GM18526 (cell line): ENCODE results near the gene CLIC5.

Source experiments
- POLR2A ChIP-seq: IDR thresholded peaks from 3 replicates; pipeline ENCODE4 v1.6.1; 2011; ENCODE audit not compliant: insufficient read length; ENCODE audit errors: extremely low read depth

Gene CLIC5

DNA sequence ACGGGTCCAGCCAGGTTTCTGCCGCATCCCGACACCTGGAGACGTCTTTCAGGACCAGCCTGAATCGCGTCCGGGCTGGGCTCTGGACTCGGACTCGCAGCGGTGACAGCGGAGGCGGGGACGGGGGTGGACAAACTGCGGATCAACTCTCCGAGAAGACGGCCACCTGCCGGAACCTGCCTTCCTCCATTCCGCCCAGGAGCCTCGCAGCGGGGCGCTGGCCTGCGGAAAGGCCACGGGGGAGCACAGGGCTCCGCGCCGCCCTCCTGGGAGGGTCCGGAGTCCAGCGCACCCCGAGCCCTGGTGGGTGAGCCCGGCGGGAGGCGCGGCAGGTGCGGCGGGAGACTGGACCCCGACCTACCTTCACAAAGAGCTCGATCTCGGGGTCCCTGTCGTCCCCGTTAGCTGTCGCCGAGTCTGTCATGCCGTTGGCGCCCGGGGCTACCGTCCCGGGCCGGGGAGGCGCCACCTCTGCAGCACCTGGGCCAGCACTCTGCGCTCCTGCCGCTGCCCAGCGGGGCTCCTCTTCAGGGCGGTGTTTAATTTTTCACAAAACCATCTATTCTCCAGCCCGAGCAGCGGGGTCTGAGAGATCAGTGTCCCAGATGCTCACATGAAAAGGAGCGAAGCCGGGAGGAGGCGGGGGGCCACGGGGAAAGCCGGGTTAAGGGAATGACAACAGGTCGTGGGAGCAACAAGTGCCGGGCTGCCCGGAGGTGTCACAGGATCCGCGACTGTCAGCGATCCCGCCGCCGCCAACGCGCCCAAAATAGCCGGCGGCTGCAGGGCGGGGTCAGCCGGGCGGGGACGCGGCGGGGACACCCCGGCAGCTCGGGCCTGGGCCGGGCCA, at the start of gene CLIC5:
CLIC5 (minus strand) TSS at position 742 of the 850 bp plus-strand sequence; CDS start at position 424, 318 bp downstream.
- TF ChIP-seq POLR2A, result no peak

GRCh38 chr6:46062991-46063390, 47.3 kb upstream of the CLIC5 start:
- TF ChIP-seq POLR2A, result no peak

- no peak for TF ChIP-seq POLR2A
These were observed 46.7 kb upstream of the CLIC5 start for GRCh38 chr6:46062312-46062711.

- TF ChIP-seq POLR2A, result no peak
These were observed 45.8 kb upstream of the CLIC5 start for GRCh38 chr6:46061497-46061896.

DNA sequence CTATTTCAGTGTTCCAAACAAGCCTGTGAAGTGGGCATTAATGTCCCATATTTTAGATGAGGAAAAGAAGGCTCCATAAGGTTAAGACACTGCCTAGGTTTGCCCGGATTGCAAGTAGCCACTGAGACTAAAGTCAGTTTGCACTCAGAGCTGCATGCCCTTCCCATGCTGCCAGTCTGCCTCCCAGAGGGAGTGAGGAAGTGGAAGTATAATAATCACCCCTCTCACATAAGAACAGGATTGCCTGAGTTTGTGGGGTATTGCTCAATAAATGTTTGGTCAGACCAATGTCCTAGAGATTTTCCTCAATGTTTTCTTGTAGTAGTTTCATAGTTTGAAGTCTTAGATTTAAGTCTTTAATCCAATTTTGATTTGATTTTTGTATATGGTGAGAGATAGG, 43.9 kb upstream of the CLIC5 start:
- TF ChIP-seq POLR2A, result no peak

DNA sequence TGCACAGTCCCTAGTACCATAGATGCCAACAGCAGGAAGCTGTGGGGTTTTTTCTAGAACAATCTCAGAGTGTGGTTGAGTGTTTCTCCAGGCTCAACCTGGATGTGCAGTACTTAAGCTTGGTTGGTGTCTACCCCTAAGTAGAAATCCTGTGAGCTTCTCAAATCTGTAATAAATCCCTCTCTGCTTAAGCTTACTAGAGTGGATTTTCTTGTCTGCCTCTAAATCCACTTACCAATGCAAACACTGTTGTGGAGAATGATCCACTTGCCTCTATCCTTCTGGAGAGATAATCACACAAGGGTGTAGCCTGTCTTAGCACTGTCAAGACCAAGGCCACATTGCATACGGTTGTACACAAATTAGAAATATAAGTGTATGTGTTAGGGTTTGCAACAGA, 43.3 kb upstream of the CLIC5 start:
- no peak for TF ChIP-seq POLR2A

DNA sequence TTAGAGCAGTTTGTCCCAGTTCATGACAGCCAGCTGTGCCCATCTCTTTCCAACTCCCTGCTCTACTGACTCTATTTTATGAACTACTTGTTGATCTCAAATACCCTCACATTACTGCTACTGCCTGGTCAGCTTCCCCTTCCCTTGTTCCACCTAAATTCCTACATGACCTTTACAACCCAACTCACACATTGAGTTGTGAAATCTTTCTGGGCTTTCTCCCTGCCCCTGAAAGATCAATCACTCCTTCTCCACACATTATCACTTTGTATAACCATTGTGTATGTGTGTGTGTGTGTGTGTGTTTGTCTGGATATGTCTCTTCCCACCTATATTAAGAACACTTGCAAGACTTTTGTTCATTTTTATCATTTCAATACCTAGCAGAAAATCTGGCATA, 42.1 kb upstream of the CLIC5 start:
- no peak for TF ChIP-seq POLR2A

DNA sequence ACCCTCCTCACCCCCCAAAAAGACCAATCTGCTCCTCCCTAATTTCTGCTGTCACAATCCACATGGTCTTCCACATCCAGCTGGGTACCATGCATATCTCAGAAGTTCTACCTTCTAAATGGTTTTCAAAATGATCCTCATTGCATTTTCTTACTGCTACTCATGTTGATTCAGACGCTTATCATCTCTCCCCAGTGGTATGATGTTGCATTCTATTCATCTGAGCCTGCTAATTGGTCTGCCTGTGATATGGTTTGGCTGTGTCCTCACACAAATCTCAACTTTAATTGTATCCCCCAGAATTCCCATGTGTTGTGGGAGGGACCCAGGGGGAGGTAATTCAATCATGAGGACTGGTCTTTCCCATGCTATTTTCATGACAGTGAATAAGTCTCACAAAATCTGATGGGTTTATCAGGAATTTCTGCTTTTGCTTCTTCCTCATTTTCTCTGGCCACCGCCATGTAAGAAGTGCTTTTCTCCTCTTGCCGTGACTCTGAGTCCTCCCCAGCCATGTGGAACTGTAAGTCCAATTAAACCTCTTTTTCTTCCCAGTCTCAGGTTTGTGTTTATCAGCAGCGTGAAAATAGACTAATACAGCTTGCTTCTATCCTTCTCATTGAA, 41.4 kb upstream of the CLIC5 start:
- no peak for TF ChIP-seq POLR2A

DNA sequence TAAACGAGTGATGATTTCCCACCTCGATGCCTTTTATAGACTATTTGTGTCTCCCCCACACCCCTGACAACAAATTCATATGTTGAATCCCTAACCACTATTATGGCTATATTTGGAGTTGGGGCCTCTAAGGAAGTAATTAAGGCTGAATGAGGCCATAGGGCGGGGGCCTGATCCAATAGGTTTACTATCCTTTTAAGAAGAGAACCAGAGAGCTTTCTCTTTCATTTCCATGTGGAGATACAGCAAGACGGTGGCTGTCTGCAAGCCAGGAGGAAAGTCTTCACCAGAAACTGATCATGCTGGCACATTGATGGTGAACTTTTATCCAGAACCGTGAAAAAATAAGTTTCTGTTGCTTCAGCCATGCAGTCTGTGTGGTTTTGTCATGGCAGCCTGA, 38.9 kb upstream of the CLIC5 start:
- TF ChIP-seq POLR2A, result no peak

GRCh38 chr6:46053039-46053933, 37.6 kb upstream of the CLIC5 start:
- no peak for TF ChIP-seq POLR2A

DNA sequence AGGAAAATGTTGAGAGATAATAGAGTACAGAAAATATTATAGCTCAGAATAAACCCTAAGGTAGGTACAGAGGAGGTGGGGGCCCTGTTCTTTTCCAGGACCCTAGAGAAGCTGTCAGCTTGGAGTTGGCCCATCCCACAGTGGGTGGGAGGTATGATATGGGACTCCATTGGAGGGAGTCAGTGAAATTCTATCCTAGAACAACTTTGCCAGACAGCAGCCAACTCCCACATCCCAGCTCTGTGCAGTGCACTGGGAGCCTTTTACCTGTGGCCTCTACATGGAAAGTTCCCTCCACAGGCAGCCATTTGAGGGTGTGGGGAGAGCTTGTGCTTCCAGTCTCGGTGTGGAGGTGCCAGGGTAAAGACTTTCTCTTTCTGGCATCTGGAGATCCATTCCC, 36.8 kb upstream of the CLIC5 start:
- no peak for TF ChIP-seq POLR2A

DNA sequence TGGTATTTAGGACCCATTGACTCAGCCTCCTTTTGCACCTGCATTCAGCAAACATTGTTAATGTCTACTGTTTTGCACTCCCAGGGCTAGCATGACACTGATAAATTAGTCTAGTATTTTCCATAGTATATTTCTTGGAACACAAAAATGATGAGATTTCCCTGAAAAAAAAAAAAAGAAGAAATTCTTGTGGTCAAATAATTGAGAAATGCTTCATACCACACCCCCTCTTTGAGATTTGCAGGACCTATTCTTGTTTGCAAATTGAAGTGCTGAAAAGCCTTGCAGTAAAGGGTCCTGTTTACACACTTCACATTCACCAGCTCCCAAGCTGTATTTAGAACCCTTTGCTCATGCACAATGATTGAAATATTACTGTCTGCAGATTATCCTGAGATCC, 36.3 kb upstream of the CLIC5 start:
- TF ChIP-seq POLR2A, result no peak

- TF ChIP-seq POLR2A, result no peak
These were observed 35.3 kb upstream of the CLIC5 start for GRCh38 chr6:46050845-46051405.

GRCh38 chr6:46048646-46049297, 33.1 kb upstream of the CLIC5 start:
- no peak for TF ChIP-seq POLR2A
